Adipose tissue (tissue), 3 donors: Measurements from ENCODE around the gene KMT2E. TPM values are rescaled to one million over a fixed set of nuclear protein-coding genes. Genes with fewer than 3 reads are reported as not detected.
"Not testable (repeated sequence)": the region's sequence is repeated elsewhere in the genome, so short reads cannot be mapped to it uniquely, and the experiment has no call there.

Experiments used
- H3K27ac ChIP-seq: one replicate; pipeline ENCODE4 v1.5.1; 2013; ENCODE audit warnings: low read depth, low read length
- WGBS, 3 donors: extraction: QIAGEN DNeasy Blood & Tissue Kit; methylation state at CpG; one replicate each; pipeline ENCODE4 v1.1.7; 2013; 5-methylcytosine and 5-hydroxymethylcytosine counted together
- polyA plus RNA-seq, 3 donors: library from polyadenylated mRNA; stranded (reverse); fragments of 200-250 nt; gene quantifications; one replicate each; pipeline ENCODE4 v1.2.3, GENCODE V29; 2013
- donor health status: healthy with polysubstance abuse.
- donor health status: Bipolar disorder and iron deficiency.
- donor health status: healthy.

Gene KMT2E
- polyA plus RNA-seq, 3 donors, result 14.2 to 21.1 (median 20.2) TPM

DNA sequence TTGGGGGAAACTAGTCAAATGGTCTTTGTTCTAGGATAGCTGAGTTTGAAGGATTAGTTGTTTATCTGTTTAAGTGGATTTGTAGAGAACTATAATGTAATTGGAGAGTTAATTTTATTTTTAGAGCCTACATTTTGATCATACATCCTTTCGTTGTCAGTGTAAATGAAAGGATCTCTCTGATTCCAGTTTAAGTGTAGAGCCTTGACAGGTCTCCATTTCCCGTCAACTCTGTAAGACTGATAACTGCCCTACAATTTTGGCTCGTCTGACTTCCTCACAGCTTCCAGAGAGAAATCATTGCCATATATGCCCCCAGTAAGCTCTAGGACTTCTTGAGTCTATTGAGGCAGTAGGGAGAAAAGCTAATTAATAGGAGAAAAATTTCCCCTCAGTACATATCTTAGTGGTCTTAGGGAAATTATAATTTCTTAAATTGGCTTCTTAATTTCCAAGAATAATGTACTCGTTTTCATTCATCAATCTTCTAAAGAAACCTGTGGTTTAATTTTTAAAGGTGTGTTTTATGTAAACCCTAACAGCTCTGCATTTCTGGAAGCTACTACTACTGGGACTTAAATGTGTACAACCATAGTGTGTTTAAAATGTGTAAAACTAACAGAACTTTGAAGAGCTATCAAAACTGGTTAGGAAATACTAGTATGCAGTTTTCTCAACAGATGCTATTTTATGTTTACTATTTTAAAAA, 3.8 kb downstream of the KMT2E start:
- 5 to 8% (median 8%) methylated on average over 4 of the region's 4 CpGs for WGBS, 3 donors
- H3K27ac ChIP-seq, result no peak overlapping the region

DNA sequence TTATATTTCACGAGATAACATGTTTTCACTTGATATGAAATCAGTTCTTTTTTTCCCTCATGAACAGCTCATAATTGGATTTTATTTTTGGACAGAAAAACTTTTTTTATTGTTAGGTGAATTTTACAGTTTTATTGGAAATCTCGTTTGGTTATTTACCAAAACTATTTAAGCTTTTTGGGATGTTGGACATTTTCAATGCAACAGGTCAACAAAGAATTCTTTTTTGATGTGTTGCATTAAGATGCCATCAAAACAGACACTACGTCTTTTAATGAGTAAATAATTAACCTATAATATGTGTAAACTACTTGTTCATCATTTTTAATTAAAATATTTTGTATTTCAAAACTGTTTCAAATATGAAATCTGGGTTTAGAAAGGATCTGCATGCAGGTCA, 5.3 kb downstream of the KMT2E start:
- 17 to 57% (median 48%) methylated on average over 3 of the region's 3 CpGs for WGBS, 3 donors
- no peak overlapping the region for H3K27ac ChIP-seq

DNA sequence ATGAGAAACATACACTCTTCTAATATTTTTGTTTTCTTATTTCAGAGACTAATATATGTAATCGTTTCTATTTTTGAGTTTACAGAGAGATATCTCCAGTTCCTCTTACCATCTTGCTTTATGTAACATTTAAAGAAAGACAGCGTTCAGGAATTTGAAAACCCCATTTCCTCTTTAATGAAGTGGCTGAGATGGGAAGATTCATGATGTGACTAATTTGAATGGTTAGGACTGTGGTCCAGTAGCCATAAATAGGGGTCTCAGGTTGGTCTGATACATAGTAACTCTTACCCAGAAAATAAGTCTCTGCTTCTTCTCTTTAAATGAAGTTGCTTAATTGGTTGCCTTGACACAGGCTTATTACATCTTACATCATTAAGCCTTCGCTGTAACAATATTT, 6.9 kb downstream of the KMT2E start:
- 26 to 52% (median 30%) methylated on average over 3 of the region's 3 CpGs for WGBS, 3 donors
- H3K27ac ChIP-seq, result no peak overlapping the region

DNA sequence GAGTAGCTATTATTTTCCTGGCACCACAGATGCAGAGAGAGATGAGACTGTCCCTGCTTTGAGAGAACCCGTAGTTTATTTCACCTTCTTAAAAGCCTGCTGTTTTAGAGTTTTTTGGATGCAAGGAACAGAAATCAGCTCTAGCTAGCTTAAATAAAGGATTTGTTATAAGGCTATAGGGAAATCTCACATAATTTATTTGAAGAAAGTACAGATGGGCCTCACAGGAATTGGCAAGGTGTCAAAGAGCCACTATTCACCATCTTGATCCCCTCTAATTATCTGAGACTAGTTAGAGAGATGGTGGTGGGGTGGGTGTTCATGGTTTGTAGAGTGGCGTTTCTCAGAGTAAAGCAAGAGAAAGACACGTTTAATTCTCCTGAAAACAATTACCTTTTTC, 7.3 kb downstream of the KMT2E start:
- WGBS, 3 donors, result 39 to 73% (median 66%) methylated on average over 3 of the region's 3 CpGs
- no peak overlapping the region for H3K27ac ChIP-seq

DNA sequence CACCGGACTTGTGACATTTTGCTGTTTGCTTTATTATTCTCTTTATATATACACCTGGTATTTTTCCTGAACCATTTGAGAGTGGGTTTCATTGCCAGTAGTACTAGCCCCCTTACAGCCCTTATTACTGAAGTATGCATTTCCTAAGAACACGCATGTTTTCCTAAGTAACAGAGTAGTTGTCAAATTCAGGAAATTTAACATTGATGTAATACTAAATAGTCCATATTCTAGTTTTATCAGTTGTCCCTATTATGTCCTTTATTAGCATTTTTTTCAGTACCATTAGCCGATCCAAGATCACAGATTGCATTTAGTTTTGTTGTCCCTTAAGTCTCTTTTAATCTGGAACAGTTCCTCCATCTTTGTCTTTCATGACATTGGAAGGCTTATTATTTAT, 8.0 kb downstream of the KMT2E start:
- 49 to 74% (median 69%) methylated on average over 3 of the region's 3 CpGs for WGBS, 3 donors

DNA sequence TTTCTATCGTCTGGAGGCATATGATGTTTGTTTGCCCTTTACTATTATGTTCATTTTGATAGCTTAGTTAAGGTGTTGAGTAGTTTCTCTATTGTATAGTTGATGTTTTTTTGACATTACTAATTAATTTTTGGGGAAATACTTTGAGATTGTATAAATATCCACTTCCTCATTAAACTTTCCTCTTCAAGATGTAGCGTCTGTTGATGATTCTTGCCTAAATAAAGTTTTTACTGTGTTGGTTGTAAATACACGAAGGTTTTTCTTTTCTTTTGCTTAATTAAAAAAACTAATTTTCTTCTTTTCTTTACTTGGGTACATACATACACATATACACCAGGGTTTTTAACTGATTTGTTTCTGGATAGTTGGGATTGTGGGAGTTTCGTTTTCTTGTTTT, 8.5 kb downstream of the KMT2E start:
- no peak overlapping the region for H3K27ac ChIP-seq
- 57 to 63% (median 60%) methylated on average over 4 of the region's 4 CpGs for WGBS, 3 donors

More for the DNA sequence above, 8.0 kb downstream of the KMT2E start:
- H3K27ac ChIP-seq, result no peak overlapping the region

DNA sequence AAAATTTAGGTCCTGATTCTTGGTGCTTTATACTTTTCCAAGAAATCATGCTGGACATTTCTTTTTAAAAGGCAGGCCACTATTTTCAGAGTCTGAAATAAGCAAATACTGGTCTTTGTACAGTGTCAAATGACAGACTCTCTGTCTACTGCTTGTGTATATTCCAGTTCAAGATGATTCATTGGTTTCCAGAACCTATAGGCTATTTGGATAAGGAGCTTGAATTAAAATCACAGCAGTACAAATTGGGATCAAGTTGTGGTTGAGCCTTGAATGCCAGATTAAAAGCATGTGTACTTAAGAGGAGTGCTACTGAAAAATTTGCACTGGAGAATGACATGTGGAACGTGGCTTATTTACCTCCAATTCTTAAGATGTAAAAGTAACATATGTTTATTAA, 10.7 kb downstream of the KMT2E start:
- 22 to 61% (median 57%) methylated on average over 1 of the region's 1 CpG for WGBS, 3 donors
- H3K27ac ChIP-seq, result no peak overlapping the region

DNA sequence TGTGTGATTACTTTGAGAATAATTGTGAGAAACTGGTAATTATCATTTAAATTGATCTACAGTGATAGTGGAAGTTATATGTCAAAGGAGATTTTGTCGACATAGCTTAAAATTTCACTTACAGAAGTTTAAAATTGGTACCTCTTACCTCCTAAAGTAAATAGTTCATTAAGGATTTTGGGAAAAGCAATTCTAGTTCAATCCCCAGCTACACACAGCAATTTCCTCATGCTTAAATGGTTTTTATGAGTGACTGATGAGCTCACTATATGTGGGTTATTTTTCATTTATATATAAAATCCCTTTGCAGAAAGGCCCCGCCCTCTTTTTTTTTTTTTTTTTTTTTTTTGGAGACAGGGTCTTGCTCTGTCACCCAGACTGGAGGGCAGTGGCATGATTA, 12.7 kb downstream of the KMT2E start:
- H3K27ac ChIP-seq, result no peak overlapping the region
- WGBS, 3 donors, result 85 to 94% (median 90%) methylated on average over 2 of the region's 2 CpGs

DNA sequence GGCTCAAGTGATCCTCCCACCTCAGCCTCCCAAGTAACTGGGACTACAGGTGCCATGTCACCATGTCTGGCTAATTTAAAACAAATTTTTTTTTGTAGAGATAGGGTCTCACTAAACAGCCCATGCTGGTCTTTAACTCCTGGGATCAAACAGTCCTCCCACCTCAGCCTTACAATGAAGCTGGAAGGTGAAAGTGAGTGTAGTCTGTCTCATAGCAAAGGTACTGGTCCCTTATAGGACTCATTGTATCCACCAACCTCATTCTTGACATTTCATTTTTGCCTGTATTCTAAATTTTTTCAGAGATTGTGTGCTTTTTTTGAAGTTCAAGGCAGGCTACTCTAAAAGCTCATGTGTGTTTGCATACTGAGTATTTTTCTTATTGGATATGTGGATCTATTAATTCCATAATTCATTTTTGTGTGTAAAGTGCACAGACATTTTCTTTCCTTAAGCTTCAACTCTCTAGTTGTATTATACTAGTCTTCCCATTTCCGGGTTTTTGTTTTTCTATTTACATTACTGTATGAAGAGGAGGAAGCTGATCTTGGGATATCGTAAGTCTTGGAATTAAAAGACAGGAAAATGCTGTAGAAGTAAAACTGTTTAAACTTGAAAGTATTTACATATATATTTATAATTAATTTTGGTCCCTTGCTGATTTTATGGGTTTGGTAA, 13.3 kb downstream of the KMT2E start:
- no peak overlapping the region for H3K27ac ChIP-seq
- 28 to 66% (median 54%) methylated on average over 2 of the region's 2 CpGs for whole genome bisulfite sequencing, 3 donors

DNA sequence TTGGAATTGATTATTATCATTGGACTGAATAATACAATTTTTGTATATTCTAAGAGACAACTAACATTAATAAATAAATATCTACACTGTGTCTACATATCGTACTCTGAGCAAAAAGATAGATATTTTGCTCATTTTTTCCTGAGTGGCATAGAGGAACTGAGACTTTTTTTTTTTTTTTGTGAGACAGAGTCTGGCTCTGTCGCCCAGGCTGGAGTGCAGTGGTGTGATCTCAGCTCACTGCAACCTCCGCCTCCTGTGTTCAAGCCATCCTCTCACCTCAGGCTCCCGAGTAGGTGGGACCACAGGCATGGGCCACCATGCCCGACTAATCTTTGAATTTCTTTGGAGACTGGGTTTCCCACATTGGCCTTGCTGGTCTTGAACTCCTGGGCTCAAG, 14.0 kb downstream of the KMT2E start:
- WGBS, 3 donors, result 79 to 81% (median 81%) methylated on average over 5 of the region's 5 CpGs
- no peak overlapping the region for H3K27ac ChIP-seq

DNA sequence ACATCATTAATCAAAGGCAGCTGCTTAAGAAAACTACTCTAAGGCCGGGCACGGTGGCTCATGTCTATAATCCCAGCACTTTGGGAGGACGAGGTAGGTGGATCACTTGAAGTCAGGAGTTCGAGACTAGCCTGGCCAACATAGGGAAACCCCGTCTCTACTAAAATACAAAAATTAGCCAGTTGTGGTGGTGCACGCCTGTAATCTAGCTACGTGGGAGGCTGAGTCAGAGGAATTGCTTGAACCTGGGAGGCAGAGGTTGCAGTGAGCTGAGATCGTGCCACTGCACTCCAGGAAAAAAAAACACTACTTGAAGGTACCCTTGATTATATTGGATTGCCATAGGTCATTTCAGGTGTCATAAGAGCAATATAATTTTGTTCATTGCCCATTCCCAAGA, 14.9 kb downstream of the KMT2E start:
- WGBS, 3 donors, result 90 to 95% (median 91%) methylated on average over 8 of the region's 8 CpGs
- not testable (repeated sequence) for H3K27ac ChIP-seq

DNA sequence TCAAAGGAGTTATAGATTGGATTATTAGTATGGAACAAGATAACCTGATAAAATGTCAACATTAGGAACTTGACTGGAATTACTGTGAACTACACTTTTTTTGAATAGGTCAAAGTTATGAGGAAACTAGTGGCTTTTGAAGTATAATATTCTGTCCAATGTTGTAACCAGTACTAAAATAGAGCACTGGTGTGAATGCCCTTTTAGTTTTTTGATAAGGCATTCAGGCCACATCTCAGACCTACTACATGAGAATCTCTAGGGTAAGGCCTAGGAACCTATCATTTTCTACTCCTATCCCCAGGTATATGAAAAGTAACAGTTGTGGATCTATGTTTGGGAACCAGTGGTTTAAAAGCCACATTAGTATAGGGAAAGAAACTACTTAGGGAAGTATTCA, 16.4 kb downstream of the KMT2E start:
- H3K27ac ChIP-seq, result no peak overlapping the region

DNA sequence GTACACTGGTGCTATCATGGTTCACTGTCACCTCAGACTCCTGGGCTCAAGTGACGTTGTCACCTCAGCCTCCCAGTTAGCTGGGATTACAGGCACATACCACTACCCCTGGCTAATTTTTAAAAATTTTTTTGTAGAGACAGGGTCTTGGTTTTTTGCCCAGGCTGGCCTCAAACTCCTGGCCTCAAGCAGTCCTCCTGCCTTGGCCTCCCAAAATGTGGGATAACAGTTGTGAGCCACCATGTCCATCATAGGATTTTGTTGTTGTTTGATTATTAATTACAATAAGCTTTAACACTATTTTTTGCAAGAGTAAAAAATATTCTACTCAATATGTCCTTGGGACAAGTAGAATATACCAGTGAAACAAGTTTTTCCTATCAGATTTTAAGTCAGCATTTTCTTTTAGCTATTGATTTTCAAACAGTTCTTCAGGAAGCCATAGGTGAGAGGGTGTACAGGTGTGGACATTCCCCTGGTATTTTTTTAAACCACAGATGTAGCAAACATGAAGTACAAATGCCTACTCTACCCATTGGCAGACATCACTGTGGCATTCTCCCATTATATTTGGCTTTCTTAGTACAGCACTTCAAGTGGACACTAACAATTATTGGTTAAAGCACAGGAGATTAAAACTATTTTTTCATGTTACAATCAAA, 18.7 kb downstream of the KMT2E start:
- no peak overlapping the region for H3K27ac ChIP-seq
- WGBS, 3 donors, result 83 to 98% (median 93%) methylated on average over 1 of the region's 1 CpG

DNA sequence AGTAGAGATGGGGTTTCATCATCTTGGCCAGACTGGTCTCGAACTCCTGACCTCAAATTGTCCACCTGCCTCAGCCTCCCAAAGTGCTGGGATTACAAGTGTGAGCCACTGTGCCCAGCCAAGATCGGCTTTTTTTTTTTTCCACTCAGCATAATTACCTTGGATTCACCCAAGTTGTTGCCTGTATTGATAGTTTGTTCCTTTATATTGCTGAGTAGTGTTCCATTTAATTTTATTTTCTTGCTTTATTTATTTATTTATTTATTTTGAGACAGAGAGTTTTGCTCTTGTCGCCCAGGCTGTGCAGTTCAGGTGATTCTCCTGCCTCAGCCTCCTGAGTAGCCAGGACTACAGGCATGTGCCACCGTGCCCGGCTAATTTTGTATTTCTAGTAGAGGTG, 21.3 kb downstream of the KMT2E start:
- WGBS, 3 donors, result 89 to 95% (median 91%) methylated on average over 5 of the region's 5 CpGs
- H3K27ac ChIP-seq, result no peak overlapping the region

DNA sequence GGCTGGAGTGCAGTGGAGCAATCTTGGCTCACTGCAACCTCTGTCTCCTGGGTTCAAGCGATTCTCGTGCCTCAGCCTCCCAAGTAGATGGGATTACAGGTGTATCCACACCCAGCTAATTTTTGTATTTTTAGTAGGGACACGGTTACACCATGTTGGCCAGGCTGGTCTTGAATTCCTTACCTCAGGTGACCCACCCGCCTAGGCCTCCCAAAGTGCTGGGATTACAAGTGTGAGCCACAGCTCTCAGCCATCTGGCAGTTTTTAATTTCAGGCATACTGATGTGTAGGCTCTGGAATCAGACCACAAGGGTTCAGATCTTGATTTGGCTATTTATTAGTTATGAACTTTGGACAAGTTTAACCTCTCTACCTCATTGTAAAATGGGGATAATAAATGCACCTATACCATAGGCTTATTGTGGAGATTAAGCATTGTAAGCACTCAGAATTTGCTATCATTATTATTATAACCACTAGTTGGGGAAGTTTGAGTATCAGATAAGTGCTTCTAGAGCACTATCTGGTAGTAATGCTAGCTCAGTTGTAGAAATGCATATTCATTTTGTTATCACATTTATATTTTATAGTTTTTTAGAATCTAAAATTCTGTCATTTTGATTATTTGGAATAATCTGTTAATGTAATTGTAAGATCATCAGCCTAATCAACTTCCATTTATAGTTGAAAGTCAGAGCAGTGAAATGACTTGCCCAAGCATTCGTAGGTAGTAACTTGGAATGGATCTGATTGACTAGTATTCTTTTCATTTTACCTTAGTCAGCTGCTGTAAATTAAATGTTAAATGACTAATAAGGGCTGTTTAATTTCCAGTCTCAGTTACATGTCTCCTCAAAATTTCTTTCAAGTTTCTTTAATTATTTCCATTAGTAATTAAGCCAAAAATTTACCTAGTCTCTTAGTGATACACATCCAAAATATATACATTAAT, 22.5 kb downstream of the KMT2E start:
- 51 to 70% (median 60%) methylated on average over 5 of the region's 5 CpGs for WGBS, 3 donors
- H3K27ac ChIP-seq, result no peak overlapping the region

DNA sequence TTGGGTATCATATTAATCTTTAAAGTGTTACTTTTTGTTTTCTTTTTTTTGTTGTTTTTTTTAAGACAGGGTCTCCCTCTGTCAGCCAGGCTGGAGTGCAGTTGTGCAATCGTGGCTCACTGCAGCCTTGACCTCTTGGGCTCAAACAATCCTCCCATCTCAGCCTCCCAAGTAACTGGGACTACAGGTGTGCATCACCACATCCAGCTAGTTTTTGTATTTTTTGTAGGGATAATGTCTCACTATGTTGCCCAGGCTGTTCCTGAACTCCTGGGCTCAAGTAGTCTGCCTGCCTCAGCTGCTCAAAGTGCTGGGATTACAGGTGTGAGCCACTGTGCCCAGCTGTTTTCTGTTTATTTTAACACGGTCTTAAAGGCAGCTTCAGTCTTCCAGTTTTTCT, 23.3 kb downstream of the KMT2E start:
- no peak overlapping the region for H3K27ac ChIP-seq
- 40 to 75% (median 66%) methylated on average over 2 of the region's 2 CpGs for WGBS, 3 donors

DNA sequence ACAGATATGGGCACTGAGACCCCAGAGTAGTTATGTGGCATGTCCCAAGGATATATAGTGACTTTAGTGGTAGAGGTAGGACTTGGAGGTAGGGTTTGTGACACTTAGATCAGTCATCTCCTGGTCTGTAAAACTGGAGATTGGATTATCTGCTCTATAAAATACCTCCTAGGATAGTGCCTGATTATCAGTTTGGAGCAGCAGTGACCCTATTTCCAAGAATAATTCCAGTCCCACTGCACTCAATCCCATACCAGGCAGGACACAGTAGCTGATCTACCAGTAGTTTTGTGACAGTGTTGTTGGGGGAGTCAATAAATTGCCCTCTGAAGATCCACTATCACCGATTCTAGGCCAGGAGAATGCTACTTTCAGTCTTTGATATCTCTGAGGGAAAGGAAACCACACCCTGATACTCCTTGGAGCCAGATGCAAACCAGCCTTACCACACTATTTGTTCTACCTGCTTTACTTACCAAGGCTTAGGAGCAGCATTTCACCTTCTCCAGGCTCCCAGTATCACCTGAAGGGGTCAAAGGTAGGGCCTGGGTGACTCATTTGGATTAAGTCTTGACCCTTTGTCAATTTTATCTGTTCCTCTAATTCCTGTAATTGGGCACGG, 30.6 kb downstream of the KMT2E start:
- WGBS, 3 donors, result 66 to 76% (median 75%) methylated on average over 2 of the region's 2 CpGs
- H3K27ac ChIP-seq, result no peak overlapping the region

DNA sequence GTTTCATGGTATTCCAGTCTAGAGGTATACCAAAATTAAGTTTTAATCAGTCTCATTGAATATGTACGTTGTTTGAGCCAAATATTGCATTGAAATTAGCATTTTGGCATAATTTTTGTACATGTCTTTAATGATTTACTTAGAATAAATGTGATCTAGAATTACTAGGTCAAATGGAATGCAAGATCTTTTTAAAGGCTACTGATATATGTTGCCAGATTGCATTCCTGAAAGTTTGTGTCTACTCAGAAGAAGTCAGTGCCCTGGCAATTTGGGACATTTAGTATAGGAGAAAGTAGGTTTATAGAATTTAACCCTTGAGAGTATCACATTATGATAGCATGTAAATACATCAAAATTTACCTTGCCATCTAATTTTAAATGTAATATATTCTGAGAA, 32.4 kb downstream of the KMT2E start:
- no peak overlapping the region for H3K27ac ChIP-seq
- 25 to 64% (median 59%) methylated on average over 1 of the region's 1 CpG for WGBS, 3 donors
